Activated CD4-positive, alpha-beta T cell treated with anti-CD3 and anti-CD28 coated beads, Interleukin-2, Interleukin-4, amounts not matched to agents 100 ng/mL and 50 ng/mL, durations not matched to agents 16 hours and 8 hours (primary cell): ENCODE results near the gene HCN1.

ENCODE experiments used
- DNase-seq: peaks from one replicate; pipeline ENCODE4 v3.0.0-alpha.2; 2020; ENCODE audit warnings: low spot score

The HCN1 gene

GRCh38 chr5:45288746-45289145, 407.4 kb downstream of the HCN1 start:
- no peak for DNase-seq

- no peak for DNase-seq
Measured at GRCh38 chr5:45284436-45284835, 411.7 kb downstream of the HCN1 start.

- DNase-seq, result no peak
Measured at GRCh38 chr5:45281081-45281480, 415.1 kb downstream of the HCN1 start.

- no peak for DNase-seq
Measured at GRCh38 chr5:45279109-45279508, 417.1 kb downstream of the HCN1 start.

- no peak for DNase-seq
Measured at GRCh38 chr5:45277860-45278259, 418.3 kb downstream of the HCN1 start.

- no peak for DNase-seq
Measured at GRCh38 chr5:45274241-45274640, 421.9 kb downstream of the HCN1 start.

GRCh38 chr5:45271626-45272025, 424.6 kb downstream of the HCN1 start:
- DNase-seq, result no peak

GRCh38 chr5:45264447-45264846, 431.7 kb downstream of the HCN1 start:
- no peak for DNase-seq

- no peak for DNase-seq
Measured at GRCh38 chr5:45262061-45262590, 434.1 kb downstream of the HCN1 start.

GRCh38 chr5:45261125-45261524, 435.1 kb downstream of the HCN1 start:
- DNase-seq, result no peak

GRCh38 chr5:45260292-45260691, 435.9 kb downstream of the HCN1 start:
- no peak for DNase-seq

- DNase-seq, result no peak
Measured at GRCh38 chr5:45252978-45253377, 443.2 kb downstream of the HCN1 start.

- DNase-seq, result no peak
Measured at GRCh38 chr5:45252541-45252940, 443.6 kb downstream of the HCN1 start.

- DNase-seq, result no peak
Measured at GRCh38 chr5:45225571-45226031, 470.6 kb downstream of the HCN1 start.

- DNase-seq, result no peak
Measured at GRCh38 chr5:45205403-45205961, 490.7 kb downstream of the HCN1 start.
